ENCODE data around the gene SLC38A10.

The SLC38A10 gene

GRCh38 chr17:81279278-81280275 is 15.5 kb downstream of the SLC38A10 start:
- peak in 1 of 51 donors; percentile 43 for DNase-seq

- DNase-seq: no peak
Measured at GRCh38 chr17:81278831-81279230, 16.3 kb downstream of the SLC38A10 start.

- no peak for DNase-seq
Measured at GRCh38 chr17:81277946-81278693, 17.0 kb downstream of the SLC38A10 start.

GRCh38 chr17:81277421-81277820 is 17.7 kb downstream of the SLC38A10 start:
- peak in 26 of 51 donors; percentile 2 to 71 (median 22) for DNase-seq

- DNase-seq: no peak
Measured at GRCh38 chr17:81276781-81277180, 18.3 kb downstream of the SLC38A10 start.

GRCh38 chr17:81274471-81274855 is 20.6 kb downstream of the SLC38A10 start:
- no peak for DNase-seq

GRCh38 chr17:81273698-81274470 is 21.2 kb downstream of the SLC38A10 start:
- DNase-seq: no peak

- DNase-seq: no peak
Measured at GRCh38 chr17:81272616-81273015, 22.5 kb downstream of the SLC38A10 start.

GRCh38 chr17:81271226-81271625 is 23.9 kb downstream of the SLC38A10 start:
- no peak for DNase-seq

- DNase-seq: no peak
Measured at GRCh38 chr17:81270279-81270678, 24.8 kb downstream of the SLC38A10 start.

GRCh38 chr17:81267390-81268067 is 27.6 kb downstream of the SLC38A10 start:
- DNase-seq: no peak

GRCh38 chr17:81265576-81265975 is 29.5 kb downstream of the SLC38A10 start:
- DNase-seq: no peak

- no peak for DNase-seq
Measured at GRCh38 chr17:81264640-81265039, 30.5 kb downstream of the SLC38A10 start.

- no peak for DNase-seq
Measured at GRCh38 chr17:81263371-81264181, 31.5 kb downstream of the SLC38A10 start.

- no peak for DNase-seq
Measured at GRCh38 chr17:81261582-81262336, 33.3 kb downstream of the SLC38A10 start.

GRCh38 chr17:81261096-81261495 is 34.0 kb downstream of the SLC38A10 start:
- no peak for DNase-seq

GRCh38 chr17:81260641-81261040 is 34.5 kb downstream of the SLC38A10 start:
- DNase-seq: no peak

GRCh38 chr17:81260171-81260570 is 34.9 kb downstream of the SLC38A10 start:
- no peak for DNase-seq

- DNase-seq: no peak
Measured at GRCh38 chr17:81259058-81259605, 36.0 kb downstream of the SLC38A10 start.

All from hypothalamus (tissue), 51 donors.